GM18951 (cell line): ENCODE results near the gene GIGYF2.

Experiments used
- POLR2A ChIP-seq: IDR thresholded peaks from 4 replicates; pipeline ENCODE4 v1.6.1; 2011; ENCODE audit warnings: mild to moderate bottlenecking; ENCODE audit not compliant: insufficient read length, insufficient read depth; ENCODE audit errors: extremely low read depth
- in situ Hi-C: fragments of 300-500 bp; cut with MboI; formaldehyde crosslinking; loops from one replicate; pipeline ENCODE4 v1.12.0; 2022; ENCODE audit warnings: low sequenced_read_pairs, mixed read lengths, inconsistent platforms; ENCODE audit not compliant: unreplicated experiment

GIGYF2 gene

GRCh38 chr2:232697059-232697806 lies at the start of gene GIGYF2:
TSS of gene GIGYF2 (plus strand) at chr2:232697331. CDS start at chr2:232735198, 37,867 bp downstream.
- in situ Hi-C loops: no loop called here
- peak; percentile 78 for TF ChIP-seq POLR2A

GRCh38 chr2:232649033-232649432 lies 48.1 kb upstream of the GIGYF2 start:
- in situ Hi-C loops: no loop called here

GRCh38 chr2:232652505-232652851 lies 44.7 kb upstream of the GIGYF2 start:
- in situ Hi-C loops: no loop called here
- TF ChIP-seq POLR2A: no peak

More at GRCh38 chr2:232649033-232649432, 48.1 kb upstream of the GIGYF2 start:
- TF ChIP-seq POLR2A: no peak

- in situ Hi-C loops: no loop called here
- no peak for TF ChIP-seq POLR2A
Measured at GRCh38 chr2:232653441-232653840, 43.7 kb upstream of the GIGYF2 start.

- in situ Hi-C loops: no loop called here
- TF ChIP-seq POLR2A: no peak
Measured at GRCh38 chr2:232655392-232655791, 41.7 kb upstream of the GIGYF2 start.

- TF ChIP-seq POLR2A: no peak
- in situ Hi-C loops: no loop called here
Measured at GRCh38 chr2:232658217-232658785, 38.8 kb upstream of the GIGYF2 start.

GRCh38 chr2:232659359-232659758 lies 37.8 kb upstream of the GIGYF2 start:
- in situ Hi-C loops: no loop called here

GRCh38 chr2:232662486-232663260 lies 34.5 kb upstream of the GIGYF2 start:
- in situ Hi-C loops: no loop called here
- TF ChIP-seq POLR2A: no peak

More at GRCh38 chr2:232659359-232659758, 37.8 kb upstream of the GIGYF2 start:
- no peak for TF ChIP-seq POLR2A

- in situ Hi-C loops: no loop called here
- no peak for TF ChIP-seq POLR2A
Measured at GRCh38 chr2:232666051-232666805, 30.9 kb upstream of the GIGYF2 start.

- in situ Hi-C loops: no loop called here
- no peak for TF ChIP-seq POLR2A
Measured at GRCh38 chr2:232667989-232668583, 29.0 kb upstream of the GIGYF2 start.

- in situ Hi-C loops: no loop called here
- no peak for TF ChIP-seq POLR2A
Measured at GRCh38 chr2:232668805-232669444, 28.2 kb upstream of the GIGYF2 start.

GRCh38 chr2:232672588-232672987 lies 24.5 kb upstream of the GIGYF2 start:
- TF ChIP-seq POLR2A: no peak
- in situ Hi-C loops: no loop called here
